Kidney (tissue), 14 donors: Measurements from ENCODE around the gene ATXN1L. TPM values are rescaled to one million over a fixed set of nuclear protein-coding genes. Genes with fewer than 3 reads are reported as not detected.
A peak's percentile ranks its signal among the peaks of the same experiment; 100 is the strongest.

Experiments
- DNase-seq, 5 donors: peaks; one replicate each; pipeline ENCODE4 v3.0.0-alpha.2; 2013 to 2020
- FAIRE-seq: peaks from 2 replicates; lab custom pipeline; 2012; peaks lifted over from hg19 to GRCh38; lab: Jason Lieb, UNC
- H3K27ac ChIP-seq, 2 donors: one replicate each; pipeline ENCODE4 v1.7.0; 2013; ENCODE audit warnings: low read depth in 2 of 2, low read length in 2 of 2, inconsistent platforms in 1 of 2
- H3K27me3 ChIP-seq: one replicate; pipeline ENCODE4 v1.7.1; 2013; ENCODE audit warnings: low read length, inconsistent platforms; ENCODE audit not compliant: control insufficient read depth, insufficient read depth
- H3K36me3 ChIP-seq, 3 donors: one replicate each; pipeline versions ENCODE4 v1.7.0 to v1.7.1; 2013; ENCODE audit warnings: low read length in 3 of 3, control low read depth in 1 of 3, inconsistent platforms in 1 of 3; ENCODE audit not compliant: insufficient read depth in 3 of 3, control insufficient read depth in 2 of 3
- H3K4me1 ChIP-seq, 3 donors: one replicate each; pipeline versions ENCODE4 v1.7.0 to v1.7.1; 2013; ENCODE audit warnings: low read length in 3 of 3, inconsistent platforms in 1 of 3, low read depth in 1 of 3; ENCODE audit not compliant: control insufficient read depth in 2 of 3, insufficient read depth in 2 of 3
- H3K4me3 ChIP-seq, 3 donors: one replicate each; pipeline versions ENCODE4 v1.7.0 to v1.8.1; 2013; ENCODE audit warnings: low read length in 3 of 3, control low read depth in 1 of 3, inconsistent platforms in 1 of 3
- H3K9ac ChIP-seq, 3 donors: one replicate each; pipeline versions ENCODE4 v1.7.0 to v1.7.1; 2013; ENCODE audit warnings: low read length in 3 of 3, control low read depth in 1 of 3, inconsistent platforms in 1 of 3
- H3K9me3 ChIP-seq, 3 donors: one replicate each; pipeline versions ENCODE4 v1.7.0 to v1.7.1; 2013; ENCODE audit warnings: low read length in 3 of 3, control low read depth in 1 of 3, inconsistent platforms in 1 of 3; ENCODE audit not compliant: control insufficient read depth in 2 of 3, insufficient read depth in 1 of 3
- CTCF ChIP-seq: IDR thresholded peaks from 3 replicates; pipeline ENCODE4 v1.5.1; 2012; ENCODE audit warnings: mild to moderate bottlenecking, moderate library complexity, borderline replicate concordance; ENCODE audit not compliant: insufficient read depth; ENCODE audit errors: extremely low read depth
- intact Hi-C: fragments of 100-400 bp; cut with DNase I; formaldehyde crosslinking; loops from one replicate; pipeline ENCODE4 v1.11.1; 2022
- polyA plus RNA-seq: library from polyadenylated mRNA; stranded (reverse); fragments of 350-450 nt; fragmentation: Illumina TruSeq; extraction: RNeasy Lipid Tissue Mini Kit (QIAGEN cat#74804); gene quantifications from one replicate; pipeline ENCODE4 v1.2.3, GENCODE V29; 2014; ENCODE audit warnings: low read depth, low replicate concordance; ENCODE audit not compliant: insufficient read depth
- total RNA-seq: library from RNA; stranded (reverse); fragmentation: NEBNext Ultra II Directional; extraction: Animal tissue kit (Norgen Biotek cat#: 25700); gene quantifications from one replicate; pipeline ENCODE4 v1.2.1, GENCODE V29; 2021
- donor health status: control.
- donor health status: control.
- donor health status: control.
- donor health status: control.
- donor health status: control.
- donor health status: DM: yes; HTN: yes; CAD: no.
- donor health status: Normal renal cell carcinoma (clear cell type).

Gene ATXN1L
- total and polyA plus RNA-seq, 2 donors from 2014 or later, result 7.4 to 37.5 TPM

- TF ChIP-seq CTCF, result no peak
- FAIRE-seq (no peak), DNase-seq (peak in 3 of 5 donors; percentile 60 to 84 (median 74))
- H3K27ac ChIP-seq, result peak overlapping the region; percentile 97 to 99
- no peaks in the 10 kb centered on the region for H3K36me3 ChIP-seq
- H3K4me3 ChIP-seq, result peak overlapping the region; percentile 79 to 97 (median 95)
- intact Hi-C loops, result no loop called here
- H3K4me1 ChIP-seq, result no peaks in the 10 kb centered on the region
- H3K27me3 ChIP-seq, result no peaks in the 10 kb centered on the region
- H3K9me3 ChIP-seq, result no peaks in the 10 kb centered on the region
- H3K9ac ChIP-seq, result peak overlapping the region; percentile 96 to 99 (median 98)
Measured at GRCh38 chr16:71895679-71896365, 50.0 kb downstream of the ATXN1L start.

- Histone ChIP-seq H3K9ac (peak overlapping the region in 2 of 3 donors; percentile 96 to 99), H3K36me3 (no peaks in the 10 kb centered on the region), H3K4me1 (no peaks in the 10 kb centered on the region), H3K27me3 (no peaks in the 10 kb centered on the region), H3K9me3 (no peaks in the 10 kb centered on the region), H3K27ac (no peak overlapping the region), H3K4me3 (peak overlapping the region; percentile 79 to 97 (median 95))
- no peak for FAIRE-seq
- intact Hi-C loops, result no loop called here
- no peak for DNase-seq
- no peak for TF ChIP-seq CTCF
Measured at GRCh38 chr16:71896764-71897368, 51.1 kb downstream of the ATXN1L start.

- intact Hi-C loops, result no loop called here
- Histone ChIP-seq H3K27ac (no peak overlapping the region), H3K4me1 (no peaks in the 10 kb centered on the region), H3K9ac (no peak overlapping the region), H3K9me3 (no peaks in the 10 kb centered on the region), H3K27me3 (no peaks in the 10 kb centered on the region), H3K4me3 (no peak overlapping the region), H3K36me3 (no peaks in the 10 kb centered on the region)
- no peak for FAIRE-seq
- TF ChIP-seq CTCF, result no peak
- no peak for DNase-seq
Measured at GRCh38 chr16:71899171-71899570, 53.4 kb downstream of the ATXN1L start.
